HG03064 (cell line): ENCODE measurements around the gene SHISAL1.
"Not testable (repeated sequence)": the region's sequence is repeated elsewhere in the genome, so short reads cannot be mapped to it uniquely, and the experiment has no call there.

Experiments used
- ATAC-seq: cut with Tn5 transposase; IDR thresholded peaks from one replicate; pipeline ENCODE4 v1.9.1; 2021; ENCODE audit warnings: low read depth; ENCODE audit not compliant: unreplicated experiment

The SHISAL1 gene

GRCh38 chr22:44329179-44329796 lies 16.5 kb upstream of the SHISAL1 start:
- no peak for ATAC-seq

GRCh38 chr22:44328762-44329161 lies 16.0 kb upstream of the SHISAL1 start:
- ATAC-seq, result no peak

DNA sequence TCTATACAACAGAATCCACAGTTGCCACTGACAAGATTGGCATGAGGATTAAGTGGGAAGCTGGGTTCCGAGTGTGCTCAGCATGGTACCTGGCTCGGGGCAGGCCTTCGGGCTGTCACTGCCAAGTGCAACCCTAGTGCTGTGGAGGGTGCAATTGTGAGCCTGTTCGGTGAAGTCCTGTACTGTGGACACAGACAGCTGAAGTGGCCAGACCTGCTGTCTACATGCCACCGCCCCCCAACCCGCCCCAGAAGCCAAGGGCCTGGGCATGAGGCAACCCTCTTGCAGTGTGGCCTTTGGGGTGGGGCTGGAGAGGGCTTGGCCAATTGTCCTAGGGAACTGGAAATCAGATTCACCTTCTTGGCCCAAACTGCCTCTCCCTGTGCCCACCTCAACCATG lies 15.6 kb upstream of the SHISAL1 start:
- ATAC-seq, result no peak

GRCh38 chr22:44326491-44326885 lies 13.7 kb upstream of the SHISAL1 start:
- ATAC-seq, result no peak

DNA sequence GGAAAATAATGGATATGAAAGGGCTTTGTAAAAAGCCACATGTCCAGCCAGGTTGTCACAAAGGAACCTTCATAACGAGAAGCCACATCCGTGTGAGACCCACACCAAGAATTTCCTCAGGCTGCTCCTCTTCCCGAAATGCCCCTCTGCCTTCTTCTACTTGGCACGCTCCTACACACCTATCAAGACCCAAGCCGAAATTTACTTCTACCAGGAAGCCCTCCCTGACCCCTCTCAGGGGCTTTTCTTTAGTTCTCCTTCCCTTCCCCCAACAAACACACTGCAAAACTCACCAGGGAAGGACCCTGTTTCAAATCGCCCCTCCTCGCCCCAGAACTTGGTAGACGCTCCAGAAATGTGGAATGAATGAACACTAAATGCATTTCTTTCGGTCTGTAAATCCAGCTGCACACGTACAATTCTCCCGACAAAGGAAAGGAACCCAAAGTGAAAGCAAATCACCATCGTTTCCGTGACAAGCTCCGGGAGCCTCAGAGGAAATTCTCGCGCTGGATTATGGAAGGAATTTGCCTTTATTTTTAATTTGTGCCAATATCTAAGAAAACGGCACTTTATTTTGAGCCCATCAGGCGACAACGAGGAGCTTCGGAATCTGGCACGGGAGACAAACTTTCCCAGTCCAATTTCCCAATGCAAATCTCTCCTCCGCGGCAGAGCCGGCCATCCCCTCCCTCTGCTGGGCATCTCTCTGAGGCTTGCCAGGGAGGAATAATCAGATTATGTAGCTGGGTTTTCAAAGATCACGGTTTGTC lies 13.2 kb upstream of the SHISAL1 start:
- ATAC-seq, result no peak

- not testable (repeated sequence) for ATAC-seq
These were observed 10.5 kb upstream of the SHISAL1 start for GRCh38 chr22:44323140-44323790.

- no peak for ATAC-seq
These were observed 6.9 kb upstream of the SHISAL1 start for GRCh38 chr22:44319685-44320084.

DNA sequence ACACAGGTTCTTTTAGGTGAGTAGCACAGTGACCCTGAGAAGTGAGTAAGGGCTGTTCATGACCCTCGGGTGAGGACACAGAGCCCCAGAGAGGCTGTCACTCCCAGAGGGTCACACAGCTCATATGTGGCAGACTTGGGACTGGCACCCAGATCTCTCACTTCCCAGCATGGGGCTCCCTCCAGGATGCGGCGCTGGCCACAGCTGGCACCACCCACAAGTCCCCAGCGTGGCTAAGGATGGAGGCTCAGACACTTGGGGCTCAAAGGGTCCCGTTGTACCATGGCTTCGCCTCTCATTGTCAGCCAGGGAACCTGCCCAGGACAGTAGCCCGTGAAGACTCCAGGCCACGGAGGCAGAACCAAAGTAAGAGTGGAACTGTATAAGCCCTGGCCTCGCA lies 6.0 kb upstream of the SHISAL1 start:
- no peak for ATAC-seq

- ATAC-seq, result no peak
These were observed 5.3 kb upstream of the SHISAL1 start for GRCh38 chr22:44317886-44318637.

- ATAC-seq, result no peak
These were observed 4.3 kb upstream of the SHISAL1 start for GRCh38 chr22:44317123-44317444.

DNA sequence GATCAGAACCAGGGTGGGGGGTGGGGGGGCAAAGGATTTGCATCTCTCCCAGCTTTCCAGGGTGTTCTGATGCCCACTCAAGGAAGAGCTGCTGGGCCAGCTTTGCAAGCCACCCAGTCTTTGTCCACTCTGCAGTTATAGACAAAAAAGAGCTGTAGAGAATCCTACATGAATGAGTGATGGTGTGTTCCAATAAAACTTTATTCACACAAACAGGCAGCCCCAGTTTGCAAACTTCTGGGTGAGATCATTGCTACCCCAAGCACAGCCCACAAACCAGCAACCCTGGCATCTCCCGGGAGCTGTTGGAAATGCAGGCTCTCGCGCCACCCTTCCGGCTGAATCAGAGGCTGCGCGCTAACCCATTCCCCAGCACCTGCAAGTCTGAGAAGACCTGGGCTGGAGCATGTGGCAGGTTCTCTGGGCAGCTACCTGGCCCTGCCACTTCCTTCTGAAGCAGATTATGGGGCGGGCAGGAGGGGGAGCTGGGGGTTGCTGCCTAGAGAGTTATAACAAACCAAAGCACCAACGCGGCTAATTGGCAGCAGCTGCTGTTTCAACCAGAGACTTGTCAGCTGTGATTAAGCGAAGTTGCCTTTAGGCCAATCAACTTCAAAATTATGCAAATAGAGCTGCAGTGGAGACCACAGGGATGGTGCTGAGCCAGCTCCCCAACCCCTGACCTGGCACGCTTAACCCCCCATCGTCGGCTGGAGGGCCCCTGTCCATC lies 3.8 kb upstream of the SHISAL1 start:
- ATAC-seq, result no peak

GRCh38 chr22:44314425-44315067 lies 1.8 kb upstream of the SHISAL1 start:
- ATAC-seq, result no peak

- no peak for ATAC-seq
These were observed 745 bp upstream of the SHISAL1 start for GRCh38 chr22:44313385-44314006.

- ATAC-seq, result no peak
These were observed 938 bp downstream of the SHISAL1 start for GRCh38 chr22:44311855-44312170.

GRCh38 chr22:44311104-44311854 lies 1.5 kb downstream of the SHISAL1 start:
- ATAC-seq, result no peak

DNA sequence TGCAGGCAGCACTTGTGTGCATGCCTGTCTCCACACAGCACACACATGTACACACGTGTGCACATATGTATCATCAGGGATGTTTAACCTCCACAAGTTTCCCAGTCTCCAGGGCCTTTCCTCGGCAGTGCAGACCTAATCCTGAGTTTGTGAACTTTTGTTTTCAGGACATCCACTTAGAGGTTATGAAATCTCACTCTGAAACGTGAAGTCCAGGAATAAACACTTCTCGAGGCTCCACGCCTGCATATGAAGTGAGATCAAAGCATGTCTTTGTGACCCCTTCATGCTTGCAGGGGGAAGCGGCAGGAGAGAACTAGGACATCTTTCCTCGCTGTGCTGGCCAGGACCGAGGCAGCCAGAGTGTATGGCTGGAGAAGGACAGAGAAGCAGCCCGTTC lies 3.1 kb downstream of the SHISAL1 start:
- no peak for ATAC-seq

DNA sequence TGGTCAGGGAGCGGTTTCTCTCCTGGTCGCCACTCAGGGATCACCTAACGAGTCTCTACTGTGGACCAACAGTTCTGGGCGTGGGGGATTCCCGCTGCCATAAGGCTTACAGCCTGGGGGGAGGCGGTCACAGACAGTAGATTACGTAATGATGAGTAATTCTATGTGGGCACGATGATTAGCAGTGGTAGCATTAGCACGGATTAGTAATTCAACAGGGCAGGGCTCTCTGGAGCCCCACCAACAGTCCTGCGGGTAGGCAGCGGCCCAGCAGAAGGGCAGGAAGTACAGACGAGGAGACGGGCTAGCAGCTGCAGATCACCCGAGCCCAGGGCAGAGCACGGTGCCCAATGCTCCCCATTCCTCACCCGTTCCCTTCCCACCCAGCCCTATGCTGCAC lies 3.6 kb downstream of the SHISAL1 start:
- ATAC-seq, result no peak

DNA sequence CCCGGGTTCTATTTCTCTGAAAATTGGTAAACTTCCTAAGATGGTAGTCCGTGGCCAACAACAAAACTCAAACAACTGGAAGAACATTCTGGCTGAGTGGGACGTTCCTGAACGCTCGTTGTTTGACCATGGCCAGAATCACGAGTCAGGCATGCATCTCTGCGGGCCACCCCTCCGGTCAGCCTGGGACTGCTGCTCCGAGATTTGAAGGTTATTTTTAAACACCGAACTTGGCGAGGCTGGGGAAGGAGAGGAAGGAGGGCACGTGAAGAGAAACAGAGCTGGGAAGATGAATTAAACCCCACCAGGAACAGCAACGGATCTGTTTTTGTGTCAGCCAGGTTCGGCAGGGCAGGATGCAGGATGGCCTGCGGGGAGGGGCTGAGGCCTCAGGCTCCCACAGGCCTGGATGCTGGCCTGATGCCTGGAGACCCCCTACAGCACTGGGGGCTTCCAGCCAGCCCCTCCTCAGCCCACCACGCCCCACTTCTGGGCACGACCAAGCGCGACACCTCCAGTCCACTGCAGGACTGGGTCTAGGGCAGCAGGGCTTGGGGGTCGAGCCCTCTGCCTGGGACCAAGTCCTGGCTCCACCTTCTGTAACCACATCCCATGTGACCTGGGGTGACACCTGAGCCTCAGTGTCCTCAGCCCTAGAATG lies 5.1 kb downstream of the SHISAL1 start:
- ATAC-seq, result no peak

GRCh38 chr22:44305888-44306287 lies 6.9 kb downstream of the SHISAL1 start:
- no peak for ATAC-seq
